COR-L47 (cell line): ENCODE measurements around the gene NKX2-4.
"Not testable (repeated sequence)": the region's sequence is repeated elsewhere in the genome, so short reads cannot be mapped to it uniquely, and the experiment has no call there.

ENCODE experiments used
- DNase-seq: peaks from one replicate; lab custom pipeline; 2025; lab: John Stamatoyannopoulos, UW

NKX2-4 gene

DNA sequence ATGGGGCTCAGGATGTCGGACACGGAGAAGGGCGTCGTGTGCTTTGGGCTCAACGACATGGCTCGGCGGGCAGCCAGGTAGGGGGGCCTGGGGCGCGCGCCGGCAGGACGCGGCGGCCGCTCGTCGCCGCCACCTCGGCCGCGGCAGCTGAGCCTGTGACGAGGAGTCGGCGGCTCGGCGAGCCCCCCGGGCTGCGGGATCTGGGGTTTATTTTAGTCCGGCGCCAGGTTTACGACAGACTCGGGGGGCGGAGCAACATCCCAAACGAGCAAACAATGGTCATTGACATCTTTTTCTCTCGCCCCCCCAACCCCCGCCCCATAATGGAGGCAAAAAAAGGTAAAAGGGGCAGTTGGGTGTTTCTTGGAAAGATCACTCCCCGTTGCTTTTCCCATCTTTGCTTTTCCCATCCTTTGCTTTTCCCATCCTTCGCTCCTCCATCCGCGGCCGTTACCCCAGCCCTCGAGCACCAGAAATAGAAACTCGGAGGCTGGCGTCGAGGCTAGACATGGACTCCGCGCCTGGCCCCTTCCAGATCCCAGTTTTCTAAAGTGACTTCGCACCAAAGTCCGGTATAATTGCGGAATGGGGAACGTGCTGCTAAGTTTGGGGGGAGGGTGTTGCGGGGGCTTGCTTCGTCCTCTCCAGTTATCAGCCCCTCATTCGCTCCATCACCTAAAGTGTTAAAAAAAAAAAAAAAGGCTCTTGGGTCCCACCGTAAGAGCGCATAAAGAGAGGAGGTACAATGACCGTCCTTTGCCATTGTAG, at the start of gene NKX2-4:
Gene NKX2-4 (minus strand): TSS at position 186 of the 768 bp plus-strand sequence. CDS start 127 bp downstream, at position 59.
- DNase-seq, result peak; percentile 29

GRCh38 chr20:21437816-21438215, 40.5 kb upstream of the NKX2-4 start:
- no peak for DNase-seq

DNA sequence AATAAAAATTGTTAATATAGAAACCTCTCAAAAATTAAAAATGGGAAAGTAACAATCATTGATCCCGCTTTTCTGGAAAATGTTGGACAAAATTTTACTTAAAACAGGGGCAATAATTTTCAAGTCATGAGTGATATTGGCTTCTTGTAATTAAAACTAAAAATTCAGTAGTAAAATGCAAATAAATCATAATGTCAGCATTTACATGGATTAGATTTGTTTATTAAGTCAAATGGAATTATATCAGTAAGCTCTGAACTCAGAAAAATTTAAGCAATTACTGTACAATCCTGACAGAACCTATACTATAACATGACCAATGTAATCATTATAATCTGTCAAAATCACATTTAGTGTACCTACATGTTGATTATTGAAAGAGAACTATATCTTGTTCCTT, 39.9 kb upstream of the NKX2-4 start:
- DNase-seq, result no peak

DNA sequence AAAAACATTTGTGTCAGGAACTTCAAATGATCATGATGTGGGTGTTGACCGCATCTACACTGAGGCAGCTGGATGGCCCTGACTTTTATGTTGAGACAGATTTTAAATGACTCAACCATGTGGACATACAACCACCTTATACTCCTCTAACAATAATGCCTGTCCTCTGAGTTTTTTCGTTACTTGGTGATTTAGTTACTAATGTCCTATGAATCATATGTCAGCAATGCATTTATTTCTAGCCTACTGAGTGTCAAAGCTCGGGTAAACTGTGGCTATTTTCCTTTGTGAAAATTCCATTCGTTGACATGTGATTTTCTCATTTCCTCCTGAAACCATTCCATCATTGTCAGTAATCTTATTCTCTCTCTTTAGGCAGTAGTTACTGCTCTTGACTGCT, 38.9 kb upstream of the NKX2-4 start:
- DNase-seq, result no peak

DNA sequence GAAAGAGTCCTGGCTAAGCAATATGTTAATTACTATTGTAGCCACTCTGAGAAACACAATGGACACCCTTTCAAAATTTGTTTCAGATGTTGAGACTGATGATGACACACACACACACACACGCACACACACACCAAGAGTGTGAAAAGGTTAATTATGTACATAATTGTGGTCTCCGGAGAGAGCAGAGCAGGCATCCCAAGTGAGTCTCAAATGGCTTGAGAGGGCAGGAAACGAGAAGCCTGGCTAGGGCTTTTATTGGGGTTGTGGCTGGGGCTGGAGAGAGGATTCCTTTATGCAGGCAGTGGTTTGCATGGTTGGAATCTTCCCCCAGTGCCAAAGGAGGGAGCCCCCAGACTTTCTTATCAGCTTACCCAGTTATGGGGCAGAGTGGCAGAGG, 38.2 kb upstream of the NKX2-4 start:
- no peak for DNase-seq

- no peak for DNase-seq
Observed at GRCh38 chr20:21433329-21433890, 36.1 kb upstream of the NKX2-4 start.

DNA sequence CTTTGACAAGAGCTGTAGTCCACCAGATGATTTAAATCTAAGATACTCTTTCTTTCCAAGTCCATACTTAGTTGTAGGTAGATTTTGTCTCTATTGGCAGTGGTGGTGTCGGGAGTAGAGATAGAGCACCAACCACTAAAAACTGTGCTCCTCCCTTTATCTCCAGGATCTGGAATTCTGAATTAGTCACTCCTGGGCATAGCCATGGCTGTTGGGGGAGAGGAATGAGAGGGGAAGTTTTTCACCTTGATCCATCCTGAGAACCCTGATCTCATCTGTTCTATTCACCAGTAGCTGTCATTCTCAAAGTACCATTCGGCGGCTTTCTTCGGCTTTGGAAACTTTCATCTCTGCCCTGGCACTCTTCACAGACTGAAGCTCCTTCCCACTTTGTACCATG, 35.6 kb upstream of the NKX2-4 start:
- DNase-seq, result no peak

- no peak for DNase-seq
Observed at GRCh38 chr20:21430020-21430419, 32.7 kb upstream of the NKX2-4 start.

DNA sequence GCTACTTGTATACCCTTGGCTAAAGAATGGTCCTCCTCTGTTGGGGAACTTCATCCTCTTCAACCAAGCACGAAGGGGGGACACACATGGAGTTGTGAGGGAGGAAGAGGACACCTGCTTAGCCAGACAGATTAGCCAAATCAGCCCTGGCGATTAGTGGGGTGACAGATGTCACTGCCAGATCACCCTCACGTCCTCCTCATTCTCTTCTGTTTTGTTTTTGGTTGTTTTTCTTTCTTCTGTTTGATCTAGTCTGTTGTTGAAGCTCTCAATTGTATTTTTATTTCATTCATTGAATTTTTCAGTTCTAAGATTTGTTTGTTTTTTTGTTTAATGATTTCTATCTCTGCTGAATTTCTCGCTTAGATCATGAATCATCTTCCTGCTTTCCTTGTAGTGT, 27.5 kb upstream of the NKX2-4 start:
- DNase-seq, result no peak

GRCh38 chr20:21423712-21424111, 26.4 kb upstream of the NKX2-4 start:
- not testable (repeated sequence) for DNase-seq

DNA sequence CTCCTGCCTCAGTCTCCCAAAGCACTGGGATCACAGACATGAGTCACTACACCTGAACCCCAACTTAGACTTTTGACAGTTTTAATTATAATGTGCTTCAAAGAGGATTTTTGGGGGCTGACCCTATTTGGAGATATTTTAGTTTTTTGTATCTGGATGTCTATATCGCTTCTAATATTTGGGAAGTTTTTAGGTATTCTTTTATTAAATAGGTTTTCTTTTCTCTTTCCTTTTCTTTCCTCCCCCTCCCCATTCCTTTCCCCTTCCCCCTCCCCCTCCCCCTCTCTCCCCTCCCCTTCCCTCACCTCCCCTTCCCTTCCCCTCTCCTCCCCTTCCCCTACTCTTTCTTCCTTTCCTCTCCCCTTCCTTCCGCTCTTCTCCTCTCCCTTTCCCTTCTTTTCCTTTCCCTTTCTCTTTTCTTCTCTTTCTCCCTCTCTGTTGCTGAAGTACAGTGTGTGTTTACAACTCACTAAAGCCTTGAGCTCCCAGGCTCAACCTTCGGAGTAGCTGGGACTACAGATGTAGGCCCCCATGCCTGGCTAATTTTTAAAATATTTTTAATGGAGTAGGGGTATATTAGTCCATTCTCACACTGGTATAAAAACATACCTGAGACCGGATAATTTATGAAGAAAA, 24.4 kb upstream of the NKX2-4 start:
- no peak for DNase-seq

DNA sequence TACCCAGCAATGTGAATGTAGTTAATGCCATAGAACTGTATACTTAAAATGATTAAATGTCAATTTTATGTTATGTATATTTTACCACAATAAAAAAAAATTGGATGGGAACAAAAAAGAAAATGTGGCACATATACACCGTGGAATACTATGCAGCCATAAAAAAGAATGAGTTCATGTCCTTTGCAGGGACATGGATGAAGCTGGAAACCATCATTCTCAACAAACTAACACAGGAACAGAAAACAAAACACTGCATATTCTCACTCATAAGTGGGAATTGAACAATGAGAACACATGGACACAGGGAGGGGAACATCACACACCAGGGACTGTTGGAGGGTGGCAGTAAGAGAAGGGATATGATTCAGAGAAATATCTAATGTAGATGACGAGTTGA, 21.8 kb upstream of the NKX2-4 start:
- not testable (repeated sequence) for DNase-seq

DNA sequence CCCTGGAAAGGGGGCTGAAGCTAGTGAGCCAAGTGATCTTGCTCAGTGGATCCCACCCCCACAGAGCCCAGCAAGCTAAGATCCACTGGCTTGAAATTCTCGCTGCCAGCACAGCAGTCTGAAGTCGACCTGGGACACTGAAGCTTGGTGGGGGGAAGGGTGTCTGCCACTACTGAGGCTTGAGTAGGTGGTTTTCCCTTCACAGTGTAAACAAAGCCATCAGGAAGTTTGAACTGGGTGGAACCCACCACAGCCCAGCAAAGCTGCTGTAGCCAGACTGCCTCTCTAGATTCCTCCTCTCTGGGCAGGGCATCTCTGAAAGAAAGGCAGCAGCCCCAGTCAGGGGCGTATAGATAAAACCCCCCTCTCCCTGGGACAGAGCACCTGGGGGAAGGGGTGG, 16.7 kb upstream of the NKX2-4 start:
- not testable (repeated sequence) for DNase-seq

- no peak for DNase-seq
Observed at GRCh38 chr20:21411725-21412124, 14.4 kb upstream of the NKX2-4 start.

DNA sequence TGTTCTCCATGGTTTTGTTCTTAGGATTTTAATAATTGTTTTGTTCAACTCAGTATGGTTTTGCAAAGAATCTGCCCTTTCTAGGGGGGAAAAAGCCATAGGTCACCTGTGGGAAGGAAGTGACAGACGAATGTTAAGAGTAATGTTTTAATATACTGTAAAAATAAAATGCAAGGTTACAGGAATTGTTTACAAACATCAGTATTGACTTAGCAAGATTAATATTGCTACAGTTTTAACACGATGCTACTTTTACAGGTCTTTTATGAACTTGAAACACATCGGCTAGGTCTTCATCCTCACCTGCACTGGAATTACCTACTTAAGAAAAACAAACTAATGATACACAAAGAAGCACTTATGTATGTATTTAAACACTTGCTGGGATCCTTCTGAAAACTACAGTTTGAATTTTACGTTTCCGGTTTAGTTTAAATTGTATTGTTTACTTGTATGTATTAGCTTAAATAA, 1.7 kb upstream of the NKX2-4 start:
- DNase-seq, result no peak

- DNase-seq, result no peak
Observed at GRCh38 chr20:21398109-21399004, 1.0 kb upstream of the NKX2-4 start.

GRCh38 chr20:21396599-21397340, 556 bp downstream of the NKX2-4 start:
- peak; percentile 29 for DNase-seq

DNA sequence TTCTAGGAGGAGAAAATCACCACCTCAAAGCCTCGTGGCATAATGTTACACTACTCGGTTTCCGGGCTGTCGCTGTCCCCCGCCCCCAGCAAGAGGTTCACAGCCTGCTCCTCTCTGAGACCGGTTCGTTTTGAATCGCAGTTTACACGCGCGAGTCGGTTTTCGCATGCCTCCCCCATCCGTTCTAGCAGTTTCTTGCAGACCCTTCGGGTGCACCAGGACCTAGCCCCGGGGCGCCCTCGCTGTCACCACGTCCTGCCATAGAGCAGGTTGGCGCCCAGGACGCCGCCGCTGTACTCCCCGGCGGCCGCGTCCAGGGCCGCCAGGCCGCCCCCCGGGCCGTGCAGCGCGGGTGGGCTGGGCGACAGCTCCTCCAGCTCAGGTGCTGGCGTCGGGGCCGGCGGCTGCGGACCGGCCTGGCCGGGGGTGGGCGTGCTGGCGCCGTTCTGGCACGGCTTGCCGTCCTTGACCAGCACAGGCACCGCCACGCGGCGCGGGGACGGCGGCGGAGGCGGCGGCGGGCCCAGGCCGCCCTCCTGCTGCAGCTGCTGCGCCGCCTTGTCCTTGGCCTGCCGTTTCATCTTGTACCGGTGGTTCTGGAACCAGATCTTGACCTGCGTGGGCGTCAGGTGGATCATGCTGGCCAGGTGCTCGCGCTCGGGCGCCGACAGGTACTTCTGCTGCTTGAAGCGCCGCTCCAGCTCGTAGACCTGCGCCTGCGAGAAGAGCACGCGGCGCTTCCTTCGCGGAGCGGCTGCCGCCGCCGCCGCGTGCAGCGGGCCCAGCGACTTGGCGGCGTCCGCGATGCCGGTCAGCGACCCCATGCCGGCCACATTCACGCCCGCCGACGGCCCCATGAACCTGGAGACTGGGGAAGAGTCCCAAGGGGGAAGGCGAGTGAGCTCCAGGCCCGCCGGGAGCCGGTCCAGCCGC, 1.4 kb downstream of the NKX2-4 start:
- DNase-seq, result no peak

DNA sequence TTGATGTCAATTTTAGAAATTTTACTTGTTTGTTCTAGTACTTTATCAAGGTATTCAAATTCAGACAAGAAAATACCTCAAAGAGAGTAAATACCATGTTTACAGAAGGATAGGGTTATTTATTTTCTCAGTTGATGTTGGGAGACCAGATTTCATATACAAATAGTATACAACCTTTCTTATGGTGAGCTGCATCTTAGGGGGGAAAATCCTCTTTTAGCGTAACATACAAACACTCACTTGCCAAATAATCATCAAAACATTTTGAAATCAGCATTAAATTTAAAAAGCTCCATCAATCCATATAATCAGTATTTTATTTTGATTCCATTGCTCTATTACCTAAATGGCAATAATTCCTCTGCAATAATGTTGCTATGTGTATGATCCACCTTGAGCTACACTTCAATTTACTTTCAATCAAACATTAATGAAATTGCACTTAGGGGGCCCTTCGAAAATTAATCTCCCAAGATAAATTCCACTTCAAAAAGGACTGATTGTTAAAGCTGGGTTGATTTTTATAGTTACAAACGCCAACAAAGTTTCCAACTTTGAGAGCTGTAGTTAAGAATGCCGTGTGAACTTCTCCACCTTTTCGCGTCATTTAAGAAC, 2.2 kb downstream of the NKX2-4 start:
- DNase-seq, result no peak

GRCh38 chr20:21394551-21394950, 2.8 kb downstream of the NKX2-4 start:
- DNase-seq, result no peak
